GM23338 (cell line): Measurements from ENCODE around the gene PTPRF. TPM values are rescaled to one million over a fixed set of nuclear protein-coding genes. Genes with fewer than 3 reads are reported as not detected.

ENCODE experiments used
- ATAC-seq: fragments of 200-7000 bp; cut with Tn5 transposase; 3 replicates; pipeline ENCODE4 v1.9.1; 2020
- DNase-seq: peaks from one replicate; pipeline ENCODE4 v3.0.0-alpha.2; 2015; ENCODE audit warnings: low spot score
- H2AFZ ChIP-seq: fragments of 200-600 bp; sonication (generic); 2 replicates; pipeline ENCODE4 v1.8.0; 2016; ENCODE audit warnings: antibody characterized with exemption, mild to moderate bottlenecking, moderate library complexity
- H3F3A ChIP-seq: fragments of 200-600 bp; sonication (generic); replicated peaks from 2 replicates; pipeline ENCODE4 v1.8.0; 2017; ENCODE audit warnings: antibody characterized with exemption, mixed run types, low read depth
- H3K27ac ChIP-seq: fragments of 200-600 bp; sonication (generic); 2 replicates; pipeline ENCODE4 v1.6.1; 2016; ENCODE audit warnings: low read depth
- H3K27me3 ChIP-seq: fragments of 200-600 bp; sonication (generic); 2 replicates; pipeline ENCODE4 v1.8.0; 2016; ENCODE audit warnings: mild to moderate bottlenecking, mixed run types, moderate library complexity; ENCODE audit not compliant: insufficient read depth
- H3K36me3 ChIP-seq: fragments of 200-600 bp; sonication (generic); 2 replicates; pipeline ENCODE4 v1.8.0; 2016; ENCODE audit warnings: mild to moderate bottlenecking; ENCODE audit not compliant: insufficient read depth
- H3K4me1 ChIP-seq: fragments of 200-600 bp; sonication (generic); 2 replicates; pipeline ENCODE4 v1.8.0; 2016; ENCODE audit warnings: mild to moderate bottlenecking, moderate library complexity; ENCODE audit not compliant: insufficient read depth
- H3K4me2 ChIP-seq: fragments of 200-600 bp; sonication (generic); 2 replicates; pipeline ENCODE4 v1.7.1; 2017; ENCODE audit warnings: mixed run types
- H3K4me3 ChIP-seq: fragments of 200-600 bp; sonication (generic); 2 replicates; pipeline ENCODE4 v1.6.1; 2016; ENCODE audit warnings: mixed run types
- H3K79me2 ChIP-seq: fragments of 200-600 bp; sonication (generic); replicated peaks from 2 replicates; pipeline ENCODE4 v1.8.0; 2017; ENCODE audit warnings: mild to moderate bottlenecking; ENCODE audit not compliant: insufficient read depth
- H3K9me2 ChIP-seq: fragments of 200-600 bp; sonication (generic); 2 replicates; pipeline ENCODE4 v1.8.0; 2017; ENCODE audit not compliant: insufficient read depth
- H4K20me1 ChIP-seq: fragments of 200-600 bp; sonication (generic); replicated peaks from 2 replicates; pipeline ENCODE4 v1.8.0; 2017; ENCODE audit warnings: mild to moderate bottlenecking; ENCODE audit not compliant: insufficient read depth
- H3K27ac Mint-ChIP-seq: 2 replicates; pipeline ENCODE4 v1.8.0; 2020; ENCODE audit warnings: inconsistent platforms, mild to moderate bottlenecking, moderate library complexity, mixed read lengths
- H3K27me3 Mint-ChIP-seq: 3 replicates; pipeline ENCODE4 v1.8.0; 2022; ENCODE audit warnings: low read depth, mild to moderate bottlenecking, moderate library complexity, mixed read lengths, inconsistent platforms; ENCODE audit not compliant: insufficient read depth, poor library complexity
- H3K36me3 Mint-ChIP-seq: 3 replicates; pipeline ENCODE4 v1.8.0; 2021; ENCODE audit warnings: low read depth, mild to moderate bottlenecking, inconsistent platforms, moderate library complexity, mixed read lengths
- H3K4me1 Mint-ChIP-seq: 3 replicates; pipeline ENCODE4 v1.8.0; 2020; ENCODE audit warnings: mild to moderate bottlenecking, inconsistent platforms, mixed read lengths
- H3K4me3 Mint-ChIP-seq: 3 replicates; pipeline ENCODE4 v1.8.0; 2021; ENCODE audit warnings: moderate library complexity, mild to moderate bottlenecking, inconsistent platforms, mixed read lengths
- H3K9me3 Mint-ChIP-seq: 3 replicates; pipeline ENCODE4 v1.8.0; 2020; ENCODE audit warnings: moderate library complexity, mild to moderate bottlenecking, inconsistent platforms, mixed read lengths
- CREB1 ChIP-seq: fragments of 250-450 bp; sonication (Bioruptor Pico); IDR thresholded peaks from 2 replicates; pipeline ENCODE4 v1.5.0; 2020; ENCODE audit warnings: low read depth, mild to moderate bottlenecking, moderate library complexity
- CTCF ChIP-seq, 2 experiments: fragments of 200-600 bp in 1 of 2; sonication (generic) in 1 of 2; conservative IDR thresholded peaks; 2 replicates each; pipeline versions ENCODE4 v1.5.1 to v1.6.1; 2016 to 2017; ENCODE audit warnings: antibody characterized with exemption in 2 of 2, low read depth in 2 of 2, mild to moderate bottlenecking in 2 of 2, moderate library complexity in 1 of 2
- ETS1 ChIP-seq: IDR thresholded peaks from 2 replicates; pipeline ENCODE4 v1.6.1; 2016; ENCODE audit warnings: antibody characterized with exemption
- EZH2 ChIP-seq: fragments of 200-600 bp; sonication (generic); IDR thresholded peaks from one replicate; pipeline ENCODE4 v1.8.0; 2017; ENCODE audit warnings: antibody characterized with exemption, mild to moderate bottlenecking, low read depth; ENCODE audit not compliant: unreplicated experiment
- EZH2phosphoT487 ChIP-seq: fragments of 200-600 bp; sonication (generic); IDR thresholded peaks from one replicate; pipeline ENCODE4 v1.8.1; 2018; ENCODE audit warnings: antibody characterized with exemption; ENCODE audit not compliant: unreplicated experiment
- JUNB ChIP-seq: IDR thresholded peaks from one replicate; pipeline ENCODE4 v1.6.1; 2016; ENCODE audit warnings: antibody characterized with exemption; ENCODE audit not compliant: unreplicated experiment
- NANOG ChIP-seq: IDR thresholded peaks from 2 replicates; pipeline ENCODE4 v1.6.1; 2016; ENCODE audit warnings: antibody characterized with exemption, borderline replicate concordance
- POLR2AphosphoS5 ChIP-seq: IDR thresholded peaks from 2 replicates; pipeline ENCODE4 v1.6.1; 2016; ENCODE audit warnings: antibody characterized with exemption, low read depth
- REST ChIP-seq: IDR thresholded peaks from one replicate; pipeline ENCODE4 v1.6.1; 2018; ENCODE audit warnings: antibody characterized with exemption; ENCODE audit not compliant: unreplicated experiment
- STAT1 ChIP-seq: IDR thresholded peaks from one replicate; pipeline ENCODE4 v1.6.1; 2016; ENCODE audit warnings: antibody characterized with exemption; ENCODE audit not compliant: unreplicated experiment
- ZNF114 ChIP-seq: fragments of 250-450 bp; sonication (Bioruptor Pico); IDR thresholded peaks from 2 replicates; pipeline ENCODE4 v1.5.0; 2020; ENCODE audit warnings: mild to moderate bottlenecking, moderate library complexity
- ZNF331 ChIP-seq: fragments of 250-450 bp; sonication (Bioruptor Pico); IDR thresholded peaks from 2 replicates; pipeline ENCODE4 v1.5.0; 2020; ENCODE audit warnings: low read depth, mild to moderate bottlenecking, moderate library complexity
- ZNF462 ChIP-seq: fragments of 250-450 bp; sonication (Bioruptor Pico); IDR thresholded peaks from 2 replicates; pipeline ENCODE4 v1.5.0; 2020; ENCODE audit warnings: mild to moderate bottlenecking, moderate library complexity
- polyA plus RNA-seq: library from polyadenylated mRNA; unstranded; fragments of >200 nt; fragmentation: Nextera tagmentation; extraction: Ambion mirVana; gene quantifications from 2 replicates; pipeline ENCODE4 v1.2.1, GENCODE V29; 2016
- total RNA-seq: library from RNA; depleted of rRNA; stranded (reverse); fragments of >200 nt; shearing (Covaris generic); gene quantifications from 2 replicates; pipeline ENCODE4 v1.2.3, GENCODE V29; 2014

PTPRF gene
- total and polyA plus RNA-seq, 2 experiments from 2014 or later = 52.4 to 173 TPM

- Histone ChIP-seq H2AFZ (no peak overlapping the region), H3K9me2 (no peaks in the 10 kb centered on the region), H4K20me1 (peaks cover 49% of the 10 kb centered on the region), H3K27me3 (no peaks in the 10 kb centered on the region), H3K36me3 (peaks cover 53% of the 10 kb centered on the region), H3K4me3 (no peak overlapping the region), H3K79me2 (peaks cover 50% of the 10 kb centered on the region), H3F3A (peaks cover 25% of the 10 kb centered on the region), H3K4me1 (peaks cover 42% of the 10 kb centered on the region), H3K4me2 (no peak overlapping the region), H3K27ac (no peak overlapping the region)
- H3K9me3 Mint-ChIP-seq = no peaks in the 10 kb centered on the region; the same call in 2 of the 3 replicates
- H3K4me1 Mint-ChIP-seq = peaks cover 42% of the 10 kb centered on the region
- H3K4me3 Mint-ChIP-seq = no peak overlapping the region
- H3K27ac Mint-ChIP-seq = no peak overlapping the region
- DNase-seq (no peak), ATAC-seq (no peak)
- peaks cover 81% of the 10 kb centered on the region for H3K36me3 Mint-ChIP-seq
- H3K27me3 Mint-ChIP-seq = no peaks in the 10 kb centered on the region
- TF ChIP-seq ZNF114 (CRISPR knock-in tag) = no peak
- no peak for TF ChIP-seq NANOG
- no peak for TF ChIP-seq ETS1
- no peak for TF ChIP-seq EZH2
- TF ChIP-seq STAT1 = no peak
- no peak for TF ChIP-seq POLR2AphosphoS5
- TF ChIP-seq ZNF331 (CRISPR knock-in tag) = no peak
- no peak for TF ChIP-seq CREB1
- TF ChIP-seq EZH2phosphoT487 = no peak
- no peak for TF ChIP-seq ZNF462 (CRISPR knock-in tag)
- no peak for TF ChIP-seq JUNB
- no peak for TF ChIP-seq CTCF (conservative IDR thresholded peaks at IDR 0.05; ENCODE audit: low read depth in 2 of 2)
- no peak for TF ChIP-seq REST
Observed at GRCh38 chr1:43655953-43656352, 125.3 kb downstream of the PTPRF start.
